Activated CD4-positive, alpha-beta memory T cell treated with anti-CD3 and anti-CD28 coated beads for 36 hours (primary cell): ENCODE data around the gene TDRD7. TPM values are rescaled to one million over a fixed set of nuclear protein-coding genes. Genes with fewer than 3 reads are reported as not detected.

Experiments used
- CTCF ChIA-PET: fragments of 350-600 bp; sonication (Branson Sonifier 250); formaldehyde crosslinking; loops from one replicate; lab custom pipeline; 2021; ENCODE audit warnings: antibody characterized with exemption, inconsistent platforms; lab: Charles Lee
- POLR2A ChIA-PET: fragments of 350-600 bp; sonication (Branson Sonifier 250); formaldehyde crosslinking; loops from one replicate; lab custom pipeline; 2021; ENCODE audit warnings: antibody characterized with exemption; lab: Charles Lee
- DNase-seq: peaks from one replicate; pipeline ENCODE4 v3.0.0-alpha.2; 2020
- H3K27ac Mint-ChIP-seq: one replicate; pipeline ENCODE4 v1.8.0; 2021; ENCODE audit warnings: mixed read lengths
- H3K27me3 Mint-ChIP-seq: one replicate; pipeline ENCODE4 v1.8.0; 2021; ENCODE audit warnings: mixed read lengths
- H3K36me3 Mint-ChIP-seq: one replicate; pipeline ENCODE4 v1.8.0; 2021; ENCODE audit warnings: mixed read lengths
- H3K4me1 Mint-ChIP-seq: one replicate; pipeline ENCODE4 v1.8.0; 2021; ENCODE audit warnings: low read depth, mixed read lengths
- H3K4me3 Mint-ChIP-seq: one replicate; pipeline ENCODE4 v1.8.0; 2021; ENCODE audit warnings: mild to moderate bottlenecking, mixed read lengths
- H3K9me3 Mint-ChIP-seq: one replicate; pipeline ENCODE4 v1.8.0; 2021; ENCODE audit warnings: mixed read lengths
- intact Hi-C: fragments of 100-400 bp; cut with micrococcal nuclease; formaldehyde crosslinking; loops from one replicate; pipeline ENCODE4 v1.15.1; 2023
- total RNA-seq, 2 experiments: library from RNA; stranded (reverse); gene quantifications; one replicate each; pipeline ENCODE4 v1.2.3, GENCODE V29; 2021

Gene TDRD7, protein sequence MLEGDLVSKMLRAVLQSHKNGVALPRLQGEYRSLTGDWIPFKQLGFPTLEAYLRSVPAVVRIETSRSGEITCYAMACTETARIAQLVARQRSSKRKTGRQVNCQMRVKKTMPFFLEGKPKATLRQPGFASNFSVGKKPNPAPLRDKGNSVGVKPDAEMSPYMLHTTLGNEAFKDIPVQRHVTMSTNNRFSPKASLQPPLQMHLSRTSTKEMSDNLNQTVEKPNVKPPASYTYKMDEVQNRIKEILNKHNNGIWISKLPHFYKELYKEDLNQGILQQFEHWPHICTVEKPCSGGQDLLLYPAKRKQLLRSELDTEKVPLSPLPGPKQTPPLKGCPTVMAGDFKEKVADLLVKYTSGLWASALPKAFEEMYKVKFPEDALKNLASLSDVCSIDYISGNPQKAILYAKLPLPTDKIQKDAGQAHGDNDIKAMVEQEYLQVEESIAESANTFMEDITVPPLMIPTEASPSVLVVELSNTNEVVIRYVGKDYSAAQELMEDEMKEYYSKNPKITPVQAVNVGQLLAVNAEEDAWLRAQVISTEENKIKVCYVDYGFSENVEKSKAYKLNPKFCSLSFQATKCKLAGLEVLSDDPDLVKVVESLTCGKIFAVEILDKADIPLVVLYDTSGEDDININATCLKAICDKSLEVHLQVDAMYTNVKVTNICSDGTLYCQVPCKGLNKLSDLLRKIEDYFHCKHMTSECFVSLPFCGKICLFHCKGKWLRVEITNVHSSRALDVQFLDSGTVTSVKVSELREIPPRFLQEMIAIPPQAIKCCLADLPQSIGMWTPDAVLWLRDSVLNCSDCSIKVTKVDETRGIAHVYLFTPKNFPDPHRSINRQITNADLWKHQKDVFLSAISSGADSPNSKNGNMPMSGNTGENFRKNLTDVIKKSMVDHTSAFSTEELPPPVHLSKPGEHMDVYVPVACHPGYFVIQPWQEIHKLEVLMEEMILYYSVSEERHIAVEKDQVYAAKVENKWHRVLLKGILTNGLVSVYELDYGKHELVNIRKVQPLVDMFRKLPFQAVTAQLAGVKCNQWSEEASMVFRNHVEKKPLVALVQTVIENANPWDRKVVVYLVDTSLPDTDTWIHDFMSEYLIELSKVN
- total RNA-seq, result 10 to 100 TPM; 12.3 to 12.5 TPM

DNA sequence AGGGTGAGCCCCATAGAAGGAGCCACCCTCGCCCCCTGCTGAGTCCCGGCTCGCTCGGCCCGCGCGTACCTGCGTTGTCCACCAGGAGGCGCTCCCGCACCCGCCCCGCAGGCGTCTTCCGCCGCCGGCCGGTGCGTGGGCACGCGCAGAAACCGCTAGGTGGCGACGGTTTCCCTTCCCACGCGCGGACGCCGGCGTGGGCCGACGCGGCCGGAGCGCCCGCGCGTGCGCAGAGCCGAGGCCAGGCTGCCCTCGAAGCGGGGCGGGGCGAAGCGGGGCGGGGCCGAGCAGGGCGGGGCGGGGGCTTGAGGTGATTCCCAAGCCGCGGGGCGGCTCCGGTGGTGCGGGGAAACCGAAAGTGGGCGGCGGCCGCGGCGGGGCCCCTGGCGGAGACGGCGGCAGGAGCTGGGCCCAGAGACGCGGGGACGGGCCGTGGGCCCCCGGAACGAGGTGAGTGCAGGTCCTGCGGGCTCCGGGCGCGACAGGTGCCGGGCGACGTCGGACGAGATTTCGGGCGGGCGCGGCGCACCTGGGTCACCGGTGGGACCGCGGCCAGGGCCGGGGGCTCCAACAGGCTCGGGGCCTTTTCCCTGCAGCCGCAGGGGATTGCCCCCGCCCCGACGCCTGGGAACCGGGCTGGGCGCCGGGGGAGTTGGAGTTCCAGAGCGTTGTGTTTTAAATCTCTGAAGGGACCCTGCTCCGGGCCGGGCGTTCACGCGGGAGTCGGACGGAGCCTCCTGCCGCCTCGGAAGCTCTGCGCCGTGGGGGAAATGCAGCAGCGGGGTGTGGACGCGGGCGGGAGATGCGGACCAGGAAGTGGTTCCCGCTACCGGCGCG is at the start of gene TDRD7:
TDRD7 (plus strand) TSS at position 308 of the 837 bp plus-strand sequence. CDS start 16,370 bp downstream, outside the sequence.
- peaks cover 23% of the 10 kb centered on the region for H3K4me1 Mint-ChIP-seq

DNA sequence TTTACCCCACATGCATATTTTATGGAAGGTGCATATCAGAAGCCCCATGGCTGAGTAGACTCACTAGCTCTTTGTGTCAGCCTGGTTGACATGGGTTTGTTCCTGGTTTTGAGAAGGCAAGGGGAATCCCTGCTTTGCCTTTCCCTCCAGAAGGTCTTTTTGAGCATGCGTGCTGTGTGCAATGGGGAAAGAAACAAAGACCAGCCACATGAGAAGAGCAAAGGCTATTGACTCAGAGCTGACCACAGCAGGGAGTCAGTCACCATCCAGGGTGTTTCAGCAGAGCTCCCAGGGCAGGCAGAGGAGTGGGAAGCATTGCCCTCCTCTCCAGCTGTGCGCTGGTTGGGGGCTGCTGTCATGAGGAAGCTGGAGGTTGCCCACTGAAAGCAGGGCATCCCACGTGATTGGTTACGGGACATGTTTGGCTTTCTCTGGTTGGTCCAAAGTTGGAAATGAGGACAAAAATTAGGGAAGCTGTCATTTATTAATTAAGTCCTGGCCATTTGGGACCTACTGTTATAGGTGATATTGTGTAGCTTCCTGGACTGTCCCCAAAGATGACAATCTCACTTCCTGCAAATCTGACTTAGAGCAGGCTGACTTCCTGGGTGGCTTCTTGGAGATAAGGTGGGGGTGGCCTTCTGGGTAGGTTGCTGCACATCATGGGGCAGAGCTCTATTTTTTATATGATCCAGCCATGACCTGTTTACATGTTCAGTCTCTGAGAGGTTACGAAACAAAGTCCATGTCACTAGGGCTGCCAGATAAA is 48.9 kb upstream of the TDRD7 start:
- H3K4me1 Mint-ChIP-seq, result peaks cover 4% of the 10 kb centered on the region
- H3K27ac Mint-ChIP-seq, result no peak overlapping the region
- no peak overlapping the region for H3K4me3 Mint-ChIP-seq
- no peaks in the 10 kb centered on the region for H3K27me3 Mint-ChIP-seq
- POLR2A ChIA-PET, result no interaction called here
- CTCF ChIA-PET, result no interaction called here
- intact Hi-C loops, result no loop called here
- H3K9me3 Mint-ChIP-seq, result no peaks in the 10 kb centered on the region
- DNase-seq, result no peak
- H3K36me3 Mint-ChIP-seq, result peaks cover 7% of the 10 kb centered on the region

More for the DNA sequence above, at the start of gene TDRD7:
- Mint-ChIP-seq H3K27me3 (peaks cover 11% of the 10 kb centered on the region), H3K36me3 (no peaks in the 10 kb centered on the region), H3K27ac (peak within 1 kb of the TSS; percentile 61), H3K4me3 (peak within 1 kb of the TSS; percentile 82), H3K9me3 (no peaks in the 10 kb centered on the region)
- intact Hi-C loops, result loop anchor here (1.0 to 5.0 kb wide), 3 partner anchors 90 to 203 kb away; partner anchors contain the start of gene TMOD1
- CTCF ChIA-PET, result interaction anchor here (0.6 to 8.9 kb wide), 21 partner anchors 9 to 555 kb away, joined by 3 to 73 read pairs (median 5); partner anchors contain the start of gene TSTD2
- POLR2A ChIA-PET, result interaction anchor here (0.8 kb wide), 1 partner anchor 222 kb away, joined by 3 read pairs; the partner anchor contains the start of gene NCBP1
- DNase-seq, result peak; percentile 92

DNA sequence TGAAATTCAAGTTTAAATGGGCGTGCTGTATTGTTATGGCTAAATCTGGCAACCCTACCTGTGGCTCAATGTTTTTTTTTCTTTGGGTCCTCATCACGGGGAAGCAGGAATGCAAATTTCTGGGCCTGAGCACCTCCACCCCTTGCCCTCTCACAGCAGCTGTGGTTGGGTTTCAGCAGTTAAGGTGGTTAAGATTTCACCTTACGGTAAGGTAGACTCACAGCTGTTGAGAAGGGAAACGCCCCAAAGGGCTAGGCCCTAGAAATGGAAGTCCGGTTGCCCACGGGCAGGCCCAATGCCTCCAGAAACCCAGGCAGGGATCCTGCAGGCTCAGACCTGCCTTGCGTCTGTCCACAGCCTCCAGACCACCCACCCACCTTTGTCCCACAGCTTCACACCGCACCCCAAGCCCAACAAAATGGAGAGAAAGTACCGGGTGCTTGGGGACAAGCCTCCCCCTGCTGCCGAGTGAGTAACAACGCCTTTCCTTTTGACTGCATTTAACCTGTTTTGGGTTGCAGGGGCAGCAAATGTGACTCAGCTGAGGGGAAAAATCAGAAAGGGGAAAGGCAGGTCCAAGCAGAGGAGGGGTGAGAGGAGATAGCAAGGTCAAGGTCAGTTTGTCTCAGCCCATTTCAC is 48.1 kb upstream of the TDRD7 start:
- H3K36me3 Mint-ChIP-seq, result peaks cover 7% of the 10 kb centered on the region
- H3K27me3 Mint-ChIP-seq, result no peaks in the 10 kb centered on the region

DNA sequence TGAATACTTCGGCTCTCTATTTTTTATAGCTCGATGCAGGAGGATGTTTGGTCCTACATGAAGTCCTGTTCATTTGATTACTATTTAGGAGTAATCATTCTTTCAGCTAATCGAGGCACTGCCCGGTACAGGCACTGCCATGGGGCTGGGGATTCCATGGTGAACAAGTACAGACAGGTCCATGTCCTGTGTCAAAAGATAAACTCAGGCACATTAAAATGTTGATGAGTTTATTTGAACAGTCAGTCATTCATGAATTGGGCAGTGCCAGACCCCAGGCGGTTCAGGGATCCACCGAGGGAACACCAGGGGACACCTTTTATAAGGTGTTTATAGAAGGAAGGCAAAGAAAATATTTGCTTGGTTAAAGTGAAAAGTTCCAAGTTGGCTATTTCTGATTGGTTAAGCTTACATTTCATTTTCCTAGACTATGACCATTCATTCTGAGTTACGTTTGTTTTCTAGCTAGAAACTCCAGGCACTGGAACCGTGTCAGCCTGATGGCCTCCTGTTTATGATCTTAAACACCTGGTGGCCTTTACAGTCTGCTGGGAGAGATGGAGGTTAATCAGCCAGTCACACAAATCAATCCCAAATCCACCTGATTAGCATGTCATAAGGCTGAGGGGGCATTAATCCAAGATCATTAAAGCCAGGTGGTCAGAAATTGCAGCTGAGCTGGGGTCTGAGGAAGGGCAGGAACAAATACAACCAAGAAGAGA is 47.0 kb upstream of the TDRD7 start:
- POLR2A ChIA-PET, result no interaction called here
- no peak overlapping the region for H3K27ac Mint-ChIP-seq
- DNase-seq, result no peak
- intact Hi-C loops, result no loop called here
- H3K4me1 Mint-ChIP-seq, result peaks cover 4% of the 10 kb centered on the region
- peaks cover 6% of the 10 kb centered on the region for H3K9me3 Mint-ChIP-seq
- peaks cover 12% of the 10 kb centered on the region for H3K36me3 Mint-ChIP-seq
- CTCF ChIA-PET, result interaction anchor here (0.9 to 1.5 kb wide), 3 partner anchors 21 to 508 kb away, joined by 3 to 4 read pairs (median 4); no protein-coding TSS in a partner anchor
- H3K27me3 Mint-ChIP-seq, result no peaks in the 10 kb centered on the region
- no peak overlapping the region for H3K4me3 Mint-ChIP-seq

More for the DNA sequence above, 48.1 kb upstream of the TDRD7 start:
- DNase-seq, result no peak
- peaks cover 4% of the 10 kb centered on the region for H3K4me1 Mint-ChIP-seq
- ChIA-PET POLR2A (no interaction called here), CTCF (interaction anchor here (0.9 to 1.5 kb wide), 3 partner anchors 22 to 507 kb away, joined by 3 to 4 read pairs (median 4); no protein-coding TSS in a partner anchor)
- intact Hi-C loops, result no loop called here
- H3K4me3 Mint-ChIP-seq, result no peak overlapping the region
- H3K9me3 Mint-ChIP-seq, result peaks cover 3% of the 10 kb centered on the region
- H3K27ac Mint-ChIP-seq, result no peak overlapping the region

DNA sequence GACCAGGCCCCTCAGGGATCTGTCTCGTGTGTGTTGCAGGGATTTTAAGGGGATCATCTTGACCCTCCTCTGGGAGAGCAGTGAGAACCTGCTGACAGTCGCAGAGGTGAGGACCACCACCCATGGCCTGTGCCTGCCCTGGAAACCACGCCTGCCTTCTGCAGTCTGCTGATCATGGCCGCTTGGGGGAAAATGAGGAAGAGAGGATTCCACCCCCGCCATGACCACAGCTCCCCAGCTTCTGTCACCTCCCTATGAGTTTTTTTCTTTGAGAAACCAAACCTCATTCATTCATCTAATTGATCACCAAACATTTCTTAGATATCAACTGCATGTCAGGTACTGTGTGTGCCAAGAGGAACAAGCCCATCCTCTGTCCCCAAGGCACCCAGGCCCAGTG is 46.3 kb upstream of the TDRD7 start:
- Mint-ChIP-seq H3K4me3 (no peak overlapping the region), H3K27ac (no peak overlapping the region), H3K27me3 (no peaks in the 10 kb centered on the region), H3K36me3 (peaks cover 16% of the 10 kb centered on the region), H3K4me1 (peaks cover 4% of the 10 kb centered on the region), H3K9me3 (peaks cover 6% of the 10 kb centered on the region)
- no peak for DNase-seq
- intact Hi-C loops, result no loop called here
- ChIA-PET POLR2A (no interaction called here), CTCF (no interaction called here)

DNA sequence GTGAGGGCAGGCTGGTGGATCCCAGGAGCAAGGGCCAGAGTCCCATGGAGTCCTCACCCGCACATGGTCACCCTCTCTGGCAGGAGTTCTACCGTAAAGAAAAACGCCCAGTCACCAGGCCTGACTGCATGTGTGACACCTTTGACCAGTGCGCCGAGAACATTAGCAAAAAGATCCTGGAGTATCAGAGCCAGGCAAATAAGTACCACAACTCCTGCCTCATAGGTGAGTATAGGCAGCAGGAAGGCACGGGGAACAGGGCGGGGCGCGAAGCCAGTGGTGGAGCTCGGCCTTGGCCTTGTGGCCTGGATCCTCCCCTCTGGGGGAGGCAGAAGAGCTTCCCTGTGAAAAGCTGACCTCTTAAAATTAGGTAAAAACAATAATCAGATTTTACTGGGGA is 45.4 kb upstream of the TDRD7 start:
- intact Hi-C loops, result no loop called here
- H3K36me3 Mint-ChIP-seq, result peaks cover 18% of the 10 kb centered on the region
- H3K27ac Mint-ChIP-seq, result no peak overlapping the region
- peaks cover 4% of the 10 kb centered on the region for H3K4me1 Mint-ChIP-seq
- POLR2A ChIA-PET, result no interaction called here
- H3K4me3 Mint-ChIP-seq, result no peak overlapping the region
- H3K9me3 Mint-ChIP-seq, result peaks cover 6% of the 10 kb centered on the region
- no peak for DNase-seq
- CTCF ChIA-PET, result no interaction called here
- H3K27me3 Mint-ChIP-seq, result no peaks in the 10 kb centered on the region

DNA sequence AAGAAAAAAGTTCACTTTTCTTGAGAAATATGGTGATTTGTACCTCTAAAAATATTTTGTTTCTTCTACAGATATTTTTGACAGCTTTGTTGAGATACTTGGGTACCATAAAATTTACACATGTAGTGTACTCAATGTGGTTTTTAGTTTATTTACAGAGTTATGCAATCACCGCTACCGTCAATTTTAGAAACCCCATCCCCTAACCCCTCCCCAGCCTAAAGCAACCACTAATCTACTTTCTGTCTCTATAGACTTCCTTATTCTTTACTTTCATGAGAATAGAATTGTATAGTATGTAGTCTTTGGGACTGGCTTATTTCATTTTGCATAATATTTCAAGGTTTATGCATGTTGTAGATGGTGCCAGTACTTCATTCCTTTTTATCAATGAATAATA is 45.0 kb upstream of the TDRD7 start:
- DNase-seq, result no peak
- no peak overlapping the region for H3K4me3 Mint-ChIP-seq
- H3K9me3 Mint-ChIP-seq, result peaks cover 6% of the 10 kb centered on the region
- ChIA-PET POLR2A (no interaction called here), CTCF (no interaction called here)
- H3K27ac Mint-ChIP-seq, result no peak overlapping the region
- intact Hi-C loops, result no loop called here
- peaks cover 4% of the 10 kb centered on the region for H3K4me1 Mint-ChIP-seq
- H3K36me3 Mint-ChIP-seq, result peaks cover 18% of the 10 kb centered on the region
- H3K27me3 Mint-ChIP-seq, result no peaks in the 10 kb centered on the region

DNA sequence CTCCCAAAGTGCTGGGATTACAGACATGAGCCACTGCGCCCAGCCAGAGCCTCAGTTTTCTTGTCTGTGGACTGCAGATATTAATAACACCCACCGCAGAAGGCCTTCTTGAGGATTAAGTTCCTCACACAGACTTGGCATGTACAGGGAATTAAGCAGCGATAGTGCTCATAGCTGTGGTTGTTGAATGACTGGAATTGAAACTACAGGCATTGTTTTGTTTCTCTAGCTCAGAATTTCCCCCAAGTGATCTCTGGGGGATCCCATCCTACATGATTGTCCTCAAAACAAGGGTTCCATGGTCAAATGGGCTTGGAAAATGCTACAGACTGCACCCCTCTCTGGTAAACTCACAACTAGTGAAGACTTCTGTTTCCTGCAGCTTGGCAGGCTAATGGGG is 44.2 kb upstream of the TDRD7 start:
- peaks cover 18% of the 10 kb centered on the region for H3K36me3 Mint-ChIP-seq
- intact Hi-C loops, result no loop called here
- no peak overlapping the region for H3K4me3 Mint-ChIP-seq
- ChIA-PET CTCF (interaction anchor here (3.0 kb wide), 1 partner anchor 19 kb away, joined by 12 read pairs; no protein-coding TSS in a partner anchor), POLR2A (no interaction called here)
- DNase-seq, result no peak
- H3K27ac Mint-ChIP-seq, result no peak overlapping the region
- H3K27me3 Mint-ChIP-seq, result no peaks in the 10 kb centered on the region
- H3K9me3 Mint-ChIP-seq, result peaks cover 6% of the 10 kb centered on the region
- peaks cover 3% of the 10 kb centered on the region for H3K4me1 Mint-ChIP-seq

DNA sequence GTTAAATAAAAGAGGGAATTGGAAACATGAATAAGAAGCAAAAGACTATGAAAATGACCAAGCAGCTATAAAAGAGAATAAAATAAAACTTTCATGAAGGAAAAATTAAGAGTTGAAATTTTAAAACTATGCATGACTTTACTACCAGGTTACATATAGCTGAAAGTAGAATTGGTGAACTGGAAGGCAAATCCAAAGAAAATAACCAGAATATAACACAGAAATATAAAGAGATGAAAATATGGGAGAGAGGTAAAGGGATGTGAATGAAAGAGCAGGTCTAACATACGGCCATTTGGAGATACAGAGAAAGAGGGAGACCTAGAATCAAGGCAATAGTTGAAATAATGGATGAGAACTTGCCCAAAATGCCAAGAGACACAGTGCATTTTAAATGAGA is 42.9 kb upstream of the TDRD7 start:
- ChIA-PET POLR2A (no interaction called here), CTCF (interaction anchor here (1.1 to 3.0 kb wide), 2 partner anchors 18 to 512 kb away, joined by 3 to 12 read pairs; no protein-coding TSS in a partner anchor)
- H3K27ac Mint-ChIP-seq, result no peak overlapping the region
- H3K4me1 Mint-ChIP-seq, result no peaks in the 10 kb centered on the region
- H3K27me3 Mint-ChIP-seq, result no peaks in the 10 kb centered on the region
- H3K4me3 Mint-ChIP-seq, result no peak overlapping the region
- peaks cover 6% of the 10 kb centered on the region for H3K9me3 Mint-ChIP-seq
- intact Hi-C loops, result no loop called here
- no peak for DNase-seq
- peaks cover 18% of the 10 kb centered on the region for H3K36me3 Mint-ChIP-seq

DNA sequence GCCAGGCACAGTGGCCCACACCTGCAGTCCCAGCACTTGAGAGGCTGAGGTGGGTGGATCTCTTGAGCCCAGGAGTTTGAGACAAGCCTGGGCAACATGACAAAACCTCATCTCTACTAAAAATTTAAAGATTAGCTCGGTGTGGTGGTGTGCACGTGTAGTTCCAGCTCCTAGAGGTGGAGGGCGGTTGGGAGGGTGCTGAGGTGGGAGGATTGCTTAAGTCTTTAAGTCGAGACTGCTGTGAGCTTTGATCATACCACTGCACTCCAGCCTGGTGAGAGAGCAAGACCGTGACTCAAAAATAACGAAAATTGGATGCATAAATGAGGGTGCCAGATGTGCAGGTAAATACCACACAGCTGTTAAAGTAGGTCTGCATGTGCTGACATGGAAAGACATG is 39.3 kb upstream of the TDRD7 start:
- intact Hi-C loops, result no loop called here
- ChIA-PET POLR2A (no interaction called here), CTCF (no interaction called here)
- peaks cover 12% of the 10 kb centered on the region for H3K36me3 Mint-ChIP-seq
- DNase-seq, result no peak
- H3K27ac Mint-ChIP-seq, result no peak overlapping the region
- no peaks in the 10 kb centered on the region for H3K4me1 Mint-ChIP-seq
- peaks cover 6% of the 10 kb centered on the region for H3K9me3 Mint-ChIP-seq
- H3K4me3 Mint-ChIP-seq, result no peak overlapping the region
- no peaks in the 10 kb centered on the region for H3K27me3 Mint-ChIP-seq
